HG03103 (cell line): ENCODE data around the gene RIOK2.
A peak's percentile ranks its signal among the peaks of the same experiment; 100 is the strongest.
"Not testable (repeated sequence)": the region's sequence is repeated elsewhere in the genome, so short reads cannot be mapped to it uniquely, and the experiment has no call there.

ENCODE experiments used
- ATAC-seq: cut with Tn5 transposase; IDR thresholded peaks from one replicate; pipeline ENCODE4 v1.9.1; 2021; ENCODE audit warnings: low read depth; ENCODE audit not compliant: unreplicated experiment

The RIOK2 gene

GRCh38 chr5:97183100-97183929 is at the start of gene RIOK2:
TSS of gene RIOK2 (minus strand) at chr5:97183247. CDS start at chr5:97183191, 56 bp downstream.
- ATAC-seq = peak; percentile 88

- ATAC-seq = peak; percentile 98
Measured at GRCh38 chr5:97231025-97231636, 48.1 kb upstream of the RIOK2 start.

GRCh38 chr5:97229688-97230285 is 46.7 kb upstream of the RIOK2 start:
- no peak for ATAC-seq

- ATAC-seq = no peak
Measured at GRCh38 chr5:97229196-97229595, 46.1 kb upstream of the RIOK2 start.

- ATAC-seq = no peak
Measured at GRCh38 chr5:97225222-97225621, 42.2 kb upstream of the RIOK2 start.

- ATAC-seq = no peak
Measured at GRCh38 chr5:97224112-97224750, 41.2 kb upstream of the RIOK2 start.

- ATAC-seq = no peak
Measured at GRCh38 chr5:97223596-97223995, 40.5 kb upstream of the RIOK2 start.

GRCh38 chr5:97209343-97209742 is 26.3 kb upstream of the RIOK2 start:
- ATAC-seq = no peak

GRCh38 chr5:97208714-97209113 is 25.7 kb upstream of the RIOK2 start:
- ATAC-seq = no peak

GRCh38 chr5:97208184-97208713 is 25.2 kb upstream of the RIOK2 start:
- ATAC-seq = no peak

- ATAC-seq = no peak
Measured at GRCh38 chr5:97194366-97194765, 11.3 kb upstream of the RIOK2 start.

- no peak for ATAC-seq
Measured at GRCh38 chr5:97193355-97193688, 10.3 kb upstream of the RIOK2 start.

GRCh38 chr5:97192580-97193354 is 9.7 kb upstream of the RIOK2 start:
- ATAC-seq = peak; percentile 61

GRCh38 chr5:97191893-97192292 is 8.8 kb upstream of the RIOK2 start:
- ATAC-seq = no peak

- not testable (repeated sequence) for ATAC-seq
Measured at GRCh38 chr5:97189523-97189922, 6.5 kb upstream of the RIOK2 start.

- no peak for ATAC-seq
Measured at GRCh38 chr5:97183930-97184213, 825 bp upstream of the RIOK2 start.

GRCh38 chr5:97182571-97183099 is 412 bp downstream of the RIOK2 start:
- no peak for ATAC-seq

- no peak for ATAC-seq
Measured at GRCh38 chr5:97181856-97182545, 1.0 kb downstream of the RIOK2 start.

GRCh38 chr5:97179457-97179856 is 3.6 kb downstream of the RIOK2 start:
- ATAC-seq = not testable (repeated sequence)

- ATAC-seq = no peak
Measured at GRCh38 chr5:97172227-97172626, 10.8 kb downstream of the RIOK2 start.
